ENCODE measurements around the gene MESP2.

GRCh38 chr15:89777782-89778380, 1.7 kb downstream of the MESP2 start:
- TF ChIP-seq CTCF (conservative IDR thresholded peaks at IDR 0.05; ENCODE audit: low read length) (no peak), EZH2phosphoT487 (IDR thresholded peaks at IDR 0.05; ENCODE audit: borderline replicate concordance, low read depth, low read length) (no peak)

All from OCI-LY7 (cell line).